ENCODE results near the gene CPXM1.

GRCh38 chr20:2834401-2835110, 34.1 kb upstream of the CPXM1 start:
- TF ChIP-seq CTCF (IDR thresholded peaks at IDR 0.05; ENCODE audit: extremely low read depth in 1 of 2, insufficient read depth in 1 of 2, low read depth in 1 of 2, low read length in 2 of 2) (no peak), JUN (IDR thresholded peaks at IDR 0.05; ENCODE audit: borderline replicate concordance, insufficient read depth, insufficient read length, low read depth) (no peak), POLR2AphosphoS5 (IDR thresholded peaks at IDR 0.05; ENCODE audit: insufficient read depth, low read depth, low read length) (no peak), EZH2 (IDR thresholded peaks at IDR 0.05; ENCODE audit: borderline replicate concordance, low read depth, low read length, severe bottlenecking) (no peak), MAX (IDR thresholded peaks at IDR 0.05; ENCODE audit: insufficient read depth, insufficient read length) (no peak)

Data from endothelial cell of umbilical vein (primary cell).